K562 (cell line): Measurements from ENCODE around the gene ECHDC3. TPM values are rescaled to one million over a fixed set of nuclear protein-coding genes. Genes with fewer than 3 reads are reported as not detected.

Source experiments
- ATAC-seq: fragments of 200-7000 bp; cut with Tn5 transposase; 3 replicates; pipeline ENCODE4 v1.9.1; 2020; ENCODE audit warnings: moderate library complexity
- BruUV-seq: library from RNA; stranded (reverse); fragments of 400-500 nt; replicated peaks from 2 replicates; lab custom pipeline; 2021; lab: Mats Ljungman, UMichigan
- CTCF ChIA-PET: fragments of 300-600 bp; formaldehyde crosslinking; extraction: SDS; loops from one replicate; lab custom pipeline; 2021; ENCODE audit warnings: low intra/inter-chr PET ratio; lab: Yijun Ruan, JAX
- POLR2A ChIA-PET: fragments of 300-600, 350-650 bp; sonication (Branson Sonifier 250); formaldehyde crosslinking; extraction: SDS; loops from one replicate; lab custom pipeline; 2021; ENCODE audit warnings: antibody characterized with exemption, inconsistent platforms; lab: Yijun Ruan, JAX
- DNase-seq, 4 experiments: peaks; one replicate each; pipeline versions ENCODE4 v3.0.0 to v3.0.0-alpha.2; 2011 to 2018; ENCODE audit warnings: low spot score in 3 of 4, mixed read lengths in 3 of 4; ENCODE audit errors: extremely low read depth in 1 of 4
- FAIRE-seq: peaks from 2 replicates; lab custom pipeline; 2011; peaks lifted over from hg19 to GRCh38; lab: Jason Lieb, UNC
- H2AFZ ChIP-seq: 2 replicates; pipeline ENCODE4 v1.6.0; 2011; ENCODE audit warnings: low read depth, low read length, control low read depth, inconsistent platforms
- H3K27ac ChIP-seq: fragments of 200-600 bp; 3 replicates; pipeline ENCODE4 v1.8.0; 2011; ENCODE audit warnings: low read depth, mild to moderate bottlenecking, control low read depth, inconsistent platforms, low read length, moderate library complexity, mixed read lengths; ENCODE audit errors: extremely low read depth
- H3K27me3 ChIP-seq, 2 experiments: fragments of 300-600 bp in 1 of 2; 2 replicates in 1 of 2; 3 replicates in 1 of 2; pipeline versions ENCODE4 v1.6.0 to v1.8.0; 2011; ENCODE audit warnings: inconsistent platforms in 2 of 2, low read length in 2 of 2, mild to moderate bottlenecking in 1 of 2, mixed read lengths in 1 of 2, moderate library complexity in 1 of 2; ENCODE audit not compliant: control insufficient read depth in 2 of 2, insufficient read depth in 2 of 2
- H3K36me3 ChIP-seq: fragments of 300-600 bp; 3 replicates; pipeline ENCODE4 v1.8.0; 2011; ENCODE audit warnings: mild to moderate bottlenecking, low read length, inconsistent platforms; ENCODE audit not compliant: control insufficient read depth, insufficient read depth
- H3K4me1 ChIP-seq, 2 experiments: fragments of 200-600 bp in 1 of 2; replicated peaks in 1 of 2; 2 replicates in 1 of 2; 3 replicates in 1 of 2; pipeline versions ENCODE4 v1.5.1 to v1.8.0; 2011; ENCODE audit warnings: inconsistent platforms in 2 of 2, low read length in 2 of 2, mild to moderate bottlenecking in 1 of 2, mixed read lengths in 1 of 2, moderate library complexity in 1 of 2; ENCODE audit not compliant: control insufficient read depth in 2 of 2, insufficient read depth in 2 of 2
- H3K4me2 ChIP-seq: 2 replicates; pipeline ENCODE4 v1.6.1; 2011; ENCODE audit warnings: low read length, control low read depth, inconsistent platforms, mixed read lengths; ENCODE audit not compliant: insufficient read depth
- H3K4me3 ChIP-seq: fragments of 200-600 bp; sonication (generic), shearing (Covaris generic); 2 replicates; pipeline ENCODE4 v1.5.1; 2016; ENCODE audit warnings: control low read depth, inconsistent platforms
- H3K79me2 ChIP-seq: fragments of 200-600 bp; 3 replicates; pipeline ENCODE4 v1.8.0; 2011; ENCODE audit warnings: low read length, inconsistent platforms; ENCODE audit not compliant: control insufficient read depth, insufficient read depth
- H3K9ac ChIP-seq, 2 experiments: 2 replicates each; pipeline versions ENCODE4 v1.6.0 to v1.6.1; 2011; ENCODE audit warnings: low read depth in 2 of 2, low read length in 2 of 2, control low read depth in 1 of 2, inconsistent platforms in 1 of 2, mild to moderate bottlenecking in 1 of 2, mixed read lengths in 1 of 2; ENCODE audit not compliant: insufficient read depth in 1 of 2
- H3K9me1 ChIP-seq: one replicate; pipeline ENCODE4 v1.6.0; 2011; ENCODE audit warnings: inconsistent platforms, mild to moderate bottlenecking, low read length, moderate library complexity; ENCODE audit not compliant: control insufficient read depth, insufficient read depth
- H3K9me3 ChIP-seq: replicated peaks from 2 replicates; pipeline ENCODE4 v1.5.1; 2011; ENCODE audit warnings: low read depth, low read length, inconsistent platforms; ENCODE audit not compliant: control insufficient read depth, insufficient read depth
- H4K20me1 ChIP-seq: replicated peaks from 2 replicates; pipeline ENCODE4 v1.6.1; 2011; ENCODE audit warnings: low read length, inconsistent platforms, mixed read lengths; ENCODE audit not compliant: control insufficient read depth, insufficient read depth
- E2F8 ChIP-seq: fragments of 450-650 bp; IDR thresholded peaks from 2 replicates; pipeline ENCODE4 v1.7.1; 2018; ENCODE audit warnings: mild to moderate bottlenecking, low read depth; ENCODE audit not compliant: partially characterized antibody
- MAFF ChIP-seq: IDR thresholded peaks from 2 replicates; pipeline ENCODE4 v1.6.1; 2012; ENCODE audit warnings: low read length, improper control_type of control experiment
- NR1H2 ChIP-seq: sonication (generic); formaldehyde crosslinking; IDR thresholded peaks from 2 replicates; pipeline ENCODE4 v1.4.0; 2020; ENCODE audit warnings: mild to moderate bottlenecking, missing genetic modification reagents
- POLR3G ChIP-seq: IDR thresholded peaks from 2 replicates; pipeline ENCODE4 v1.6.1; 2011; ENCODE audit not compliant: insufficient read length, insufficient replicate concordance; ENCODE audit errors: extremely low read depth
- SNIP1 ChIP-seq: fragments of 450-650 bp; IDR thresholded peaks from 2 replicates; pipeline ENCODE4 v1.7.1; 2017; ENCODE audit warnings: low read depth, mild to moderate bottlenecking
- TBL1XR1 ChIP-seq, 2 experiments: IDR thresholded peaks; 2 replicates each; pipeline ENCODE4 v1.6.1; 2012; ENCODE audit warnings: improper control_type of control experiment in 2 of 2, low read length in 2 of 2, mild to moderate bottlenecking in 1 of 2
- ZNF316 ChIP-seq: fragments of 450-650 bp; IDR thresholded peaks from 2 replicates; pipeline ENCODE4 v1.6.1; 2016
- WGBS: fragments of 100-300 bp; shearing (Covaris generic); methylation state at CpG from one replicate; pipeline ENCODE4 v1.1.6; 2016; ENCODE audit warnings: low coverage, mixed read lengths; ENCODE audit not compliant: insufficient coverage; ENCODE audit errors: missing lambda C conversion rate; 5-methylcytosine and 5-hydroxymethylcytosine counted together
- in situ Hi-C: fragments of 300-500 bp; cut with MboI; formaldehyde crosslinking; loops from 4 replicates; pipeline ENCODE4 v1.15.0; 2018; ENCODE audit warnings: inconsistent platforms, mixed read lengths
- intact Hi-C: fragments of 100-400 bp; cut with micrococcal nuclease; formaldehyde crosslinking; loops from 2 replicates; pipeline ENCODE4 v1.14.2; 2022
- polyA plus RNA-seq, 8 experiments: library from polyadenylated mRNA; depleted of rRNA in 4 of 8; stranded (reverse) in 5 of 8; unstranded in 3 of 8; fragments of >200 nt; fragmentation: Nextera tagmentation in 2 of 8; fragmentation: Illumina TruSeq in 1 of 8; extraction: Ambion mirVana in 2 of 8; extraction: Trizol in 1 of 8; gene quantifications; 2 replicates each; pipeline versions ENCODE4 v1.2.1 to v1.2.3, GENCODE V29; 2011 to 2014; ENCODE audit warnings: inconsistent platforms in 1 of 8, missing spikeins in 1 of 8
- total RNA-seq, 7 experiments: library from RNA; depleted of rRNA in 6 of 7; stranded (reverse); fragments of >200 nt in 6 of 7; fragmentation: Illumina TruSeq in 2 of 7; extraction: Trizol in 2 of 7; gene quantifications; 2 replicates each; pipeline versions ENCODE4 v1.2.1 to v1.2.3, GENCODE V29; 2011 to 2021; ENCODE audit warnings: low replicate concordance in 1 of 7

Gene ECHDC3
- total and polyA plus RNA-seq, 9 of the 15 experiments (the other 6 are each of a cell fraction or from before 2014, with no cell fraction given) = 0.53 to 21.9 (median 15.7) TPM

GRCh38 chr10:11693376-11693775, 48.8 kb upstream of the ECHDC3 start:
- POLR2A ChIA-PET = no interaction called here
- WGBS = 83% methylated on average over 7 of the region's 7 CpGs
- CTCF ChIA-PET = no interaction called here
- Histone ChIP-seq H3K9ac (no peak overlapping the region), H3K9me1 (no peaks in the 10 kb centered on the region), H4K20me1 (no peaks in the 10 kb centered on the region), H3K27ac (no peak overlapping the region), H3K27me3 (no peaks in the 10 kb centered on the region), H3K4me1 (peaks cover 4 to 16% of the 10 kb centered on the region in 2 experiments), H3K9me3 (no peaks in the 10 kb centered on the region), H3K36me3 (no peaks in the 10 kb centered on the region), H3K4me2 (no peak overlapping the region), H3K79me2 (no peaks in the 10 kb centered on the region), H2AFZ (no peak overlapping the region), H3K4me3 (no peak overlapping the region)
- TF ChIP-seq ZNF316 (peak; percentile 55; the same call in 1 of the 2 replicates), MAFF (0 out of 2 replicates have a peak, but pooled peaks have one; percentile 3), TBL1XR1 (IDR thresholded peaks at IDR 0.05; ENCODE audit: low read length in 2 of 2) (no peak)
- in situ Hi-C loops = no loop called here
- no peak for FAIRE-seq
- intact Hi-C loops = no loop called here
- BruUV-seq = no TSS peak
- DNase-seq = no peak
- ATAC-seq = no peak

DNA sequence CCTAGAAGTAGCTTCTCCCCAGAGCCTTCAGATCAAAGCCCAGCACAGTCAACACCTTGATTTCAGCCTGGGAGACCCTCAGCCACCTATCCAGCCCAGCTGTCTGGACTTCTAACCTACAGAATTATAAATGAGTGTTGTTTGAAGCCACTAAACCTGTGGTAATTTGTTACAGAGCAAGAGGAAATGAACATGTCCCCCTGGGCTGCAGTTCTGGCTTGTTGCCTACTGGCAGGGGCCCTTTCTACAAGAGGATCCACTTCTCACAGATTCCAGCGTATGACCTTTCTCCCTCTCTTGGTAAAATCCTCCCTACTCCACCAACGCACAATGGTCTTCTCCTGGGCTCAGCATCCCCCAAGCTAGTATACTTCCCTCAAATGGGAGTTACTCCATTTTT, 46.4 kb upstream of the ECHDC3 start:
- H3K27ac ChIP-seq = no peak overlapping the region
- H2AFZ ChIP-seq = no peak overlapping the region; the same call in 1 of the 2 replicates
- ATAC-seq (no peak), FAIRE-seq (no peak), DNase-seq (no peak)
- no peaks in the 10 kb centered on the region for H4K20me1 ChIP-seq
- TF ChIP-seq SNIP1 (no peak), E2F8 (no peak), NR1H2 (CRISPR knock-in tag) (no peak), POLR3G (no peak)
- no peaks in the 10 kb centered on the region for H3K9me1 ChIP-seq
- H3K9me3 ChIP-seq = no peaks in the 10 kb centered on the region
- no peaks in the 10 kb centered on the region for H3K79me2 ChIP-seq
- no peaks in the 10 kb centered on the region for H3K27me3 ChIP-seq
- peak overlapping the region in 1 of 2 experiments; percentile 1; a peak in 1 of 4 replicates for H3K9ac ChIP-seq
- BruUV-seq = no TSS peak
- WGBS = 65% methylated on average over 2 of the region's 2 CpGs
- ChIA-PET POLR2A (interaction anchor here (1.6 kb wide), 1 partner anchor 13 kb away, joined by 3 read pairs; no protein-coding TSS in a partner anchor), CTCF (no interaction called here)
- H3K4me1 ChIP-seq = peaks cover 6 to 8% of the 10 kb centered on the region in 2 experiments; a peak in 3 of 5 replicates
- H3K4me3 ChIP-seq = no peak overlapping the region
- intact Hi-C loops (no loop called here), in situ Hi-C loops (no loop called here)
- H3K4me2 ChIP-seq = no peak overlapping the region
- no peaks in the 10 kb centered on the region for H3K36me3 ChIP-seq
